GM12892 (cell line): Measurements from ENCODE around the gene ZZZ3.
"Not testable (repeated sequence)": the region's sequence is repeated elsewhere in the genome, so short reads cannot be mapped to it uniquely, and the experiment has no call there.

Experiments
- DNase-seq: peaks from one replicate; pipeline ENCODE4 v3.0.0; 2011; ENCODE audit not compliant: insufficient read length
- FAIRE-seq: peaks from 2 replicates; lab custom pipeline; 2011; peaks lifted over from hg19 to GRCh38; lab: Jason Lieb, UNC
- POLR2A ChIP-seq: IDR thresholded peaks from 2 replicates; pipeline ENCODE4 v1.6.1; 2011; ENCODE audit warnings: low read depth, low read length, control low read depth
- POLR2AphosphoS5 ChIP-seq: IDR thresholded peaks from 2 replicates; pipeline ENCODE4 v1.6.1; 2011; ENCODE audit warnings: low read depth, low read length, control low read depth
- TAF1 ChIP-seq: IDR thresholded peaks from 2 replicates; pipeline ENCODE4 v1.6.1; 2011; ENCODE audit warnings: low read depth, mild to moderate bottlenecking, control low read depth, low read length, borderline replicate concordance

Gene ZZZ3

GRCh38 chr1:77686796-77687518 is 4.5 kb upstream of the ZZZ3 start:
- TF ChIP-seq POLR2AphosphoS5, result no peak
- TF ChIP-seq POLR2A, result no peak
- no peak for TF ChIP-seq TAF1
- DNase-seq (no peak), FAIRE-seq (no peak)

GRCh38 chr1:77683160-77684148 is 996 bp upstream of the ZZZ3 start:
- DNase-seq (peak; percentile 64), FAIRE-seq (no peak)
- TF ChIP-seq TAF1, result peak; percentile 33; the same call in 1 of the 2 replicates
- TF ChIP-seq POLR2AphosphoS5, result peak; percentile 65; the same call in 1 of the 2 replicates
- peak; percentile 70; the same call in 1 of the 2 replicates for TF ChIP-seq POLR2A

GRCh38 chr1:77680173-77680572 is 2.3 kb downstream of the ZZZ3 start:
- TF ChIP-seq TAF1, result no peak
- TF ChIP-seq POLR2AphosphoS5, result no peak
- no peak for TF ChIP-seq POLR2A
- FAIRE-seq (no peak), DNase-seq (no peak)

GRCh38 chr1:77678660-77679610 is 3.5 kb downstream of the ZZZ3 start:
- FAIRE-seq, result no peak
- TF ChIP-seq POLR2A (no peak), POLR2AphosphoS5 (no peak), TAF1 (no peak)
- DNase-seq, result no peak

GRCh38 chr1:77674807-77675206 is 7.7 kb downstream of the ZZZ3 start:
- DNase-seq, FAIRE-seq: not testable (repeated sequence)

- DNase-seq, result no peak
- TF ChIP-seq TAF1 (no peak), POLR2AphosphoS5 (no peak), POLR2A (no peak)
- FAIRE-seq, result no peak
Measured at GRCh38 chr1:77673716-77674355, 8.6 kb downstream of the ZZZ3 start.

- TF ChIP-seq POLR2A (no peak), TAF1 (no peak), POLR2AphosphoS5 (no peak)
- DNase-seq, result no peak
- FAIRE-seq, result no peak
Measured at GRCh38 chr1:77673030-77673429, 9.4 kb downstream of the ZZZ3 start.

GRCh38 chr1:77672374-77672773 is 10.1 kb downstream of the ZZZ3 start:
- no peak for TF ChIP-seq POLR2AphosphoS5
- no peak for TF ChIP-seq TAF1
- TF ChIP-seq POLR2A, result no peak
- FAIRE-seq, result no peak

GRCh38 chr1:77671836-77672235 is 10.6 kb downstream of the ZZZ3 start:
- TF ChIP-seq TAF1 (no peak), POLR2AphosphoS5 (no peak), POLR2A (no peak)
- FAIRE-seq, result no peak
- DNase-seq, result no peak

More at GRCh38 chr1:77672374-77672773, 10.1 kb downstream of the ZZZ3 start:
- DNase-seq, result no peak

- no peak for FAIRE-seq
Measured at GRCh38 chr1:77670330-77670729, 12.1 kb downstream of the ZZZ3 start.

More at GRCh38 chr1:77670330-77670729, 12.1 kb downstream of the ZZZ3 start:
- no peak for TF ChIP-seq POLR2AphosphoS5
- TF ChIP-seq TAF1, result no peak
- no peak for TF ChIP-seq POLR2A
- DNase-seq, result no peak
